Muscle of arm (tissue), 12 donors: Measurements from ENCODE around the gene RPL22. TPM values are rescaled to one million over a fixed set of nuclear protein-coding genes. Genes with fewer than 3 reads are reported as not detected.

Experiments
- DNase-seq: peaks from one replicate; pipeline ENCODE4 v3.0.0-alpha.2; 2013
- polyA plus RNA-seq, 12 donors: library from polyadenylated mRNA; unstranded; fragments of 120-200 nt; gene quantifications; one replicate each; pipeline ENCODE4 v1.2.1, GENCODE V29; 2013; ENCODE audit not compliant: insufficient read length in 12 of 12

The RPL22 gene
- polyA plus RNA-seq, 12 donors: 524 to 757 (median 665) TPM; not detected in 1

- no peak for DNase-seq
These were observed 19.7 kb downstream of the RPL22 start for GRCh38 chr1:6179564-6180175.

GRCh38 chr1:6178751-6179563 is 20.4 kb downstream of the RPL22 start:
- DNase-seq: no peak

GRCh38 chr1:6177681-6178380 is 21.6 kb downstream of the RPL22 start:
- DNase-seq: no peak

- no peak for DNase-seq
These were observed 22.6 kb downstream of the RPL22 start for GRCh38 chr1:6176779-6177178.

GRCh38 chr1:6175411-6175828 is 24.0 kb downstream of the RPL22 start:
- no peak for DNase-seq

GRCh38 chr1:6174621-6175410 is 24.6 kb downstream of the RPL22 start:
- no peak for DNase-seq

- no peak for DNase-seq
These were observed 26.8 kb downstream of the RPL22 start for GRCh38 chr1:6172549-6172948.

GRCh38 chr1:6171548-6172124 is 27.8 kb downstream of the RPL22 start:
- no peak for DNase-seq

GRCh38 chr1:6170742-6171201 is 28.6 kb downstream of the RPL22 start:
- DNase-seq: no peak

- DNase-seq: no peak
These were observed 29.2 kb downstream of the RPL22 start for GRCh38 chr1:6170116-6170741.

GRCh38 chr1:6168947-6169586 is 30.3 kb downstream of the RPL22 start:
- DNase-seq: no peak

- DNase-seq: no peak
These were observed 31.7 kb downstream of the RPL22 start for GRCh38 chr1:6167391-6168303.

- DNase-seq: no peak
These were observed 32.6 kb downstream of the RPL22 start for GRCh38 chr1:6166655-6167390.

GRCh38 chr1:6166221-6166620 is 33.2 kb downstream of the RPL22 start:
- no peak for DNase-seq

GRCh38 chr1:6165441-6165985 is 33.9 kb downstream of the RPL22 start:
- DNase-seq: no peak

GRCh38 chr1:6165027-6165426 is 34.4 kb downstream of the RPL22 start:
- no peak for DNase-seq

- DNase-seq: no peak
These were observed 35.3 kb downstream of the RPL22 start for GRCh38 chr1:6163973-6164617.
